HG02642 (cell line): ENCODE measurements around the gene ASB7.
A peak's percentile ranks its signal among the peaks of the same experiment; 100 is the strongest.

Experiments
- ATAC-seq: cut with Tn5 transposase; IDR thresholded peaks from one replicate; pipeline ENCODE4 v1.9.1; 2021; ENCODE audit warnings: mild to moderate bottlenecking; ENCODE audit not compliant: unreplicated experiment, poor library complexity

The ASB7 gene

DNA sequence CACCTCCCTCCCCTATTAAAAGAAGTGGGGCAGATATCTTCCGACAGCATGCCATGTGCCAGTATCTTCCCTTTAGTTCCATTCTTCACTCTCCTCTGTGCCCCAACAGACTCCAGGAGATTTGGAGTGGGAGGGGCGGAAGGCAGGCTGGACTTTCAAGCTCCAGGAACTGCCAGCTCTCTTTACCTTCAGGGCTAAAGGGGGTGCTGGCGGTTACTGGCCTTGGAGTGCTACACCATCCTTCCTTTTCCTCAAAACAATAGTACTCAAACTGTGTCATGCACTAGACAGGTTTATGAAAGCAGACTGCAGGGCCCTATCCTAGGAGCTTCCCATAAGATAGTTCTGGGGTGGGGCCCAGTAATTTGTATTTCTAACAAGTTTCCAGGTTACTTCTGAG lies 6.4 kb upstream of the ASB7 start:
- no peak for ATAC-seq

DNA sequence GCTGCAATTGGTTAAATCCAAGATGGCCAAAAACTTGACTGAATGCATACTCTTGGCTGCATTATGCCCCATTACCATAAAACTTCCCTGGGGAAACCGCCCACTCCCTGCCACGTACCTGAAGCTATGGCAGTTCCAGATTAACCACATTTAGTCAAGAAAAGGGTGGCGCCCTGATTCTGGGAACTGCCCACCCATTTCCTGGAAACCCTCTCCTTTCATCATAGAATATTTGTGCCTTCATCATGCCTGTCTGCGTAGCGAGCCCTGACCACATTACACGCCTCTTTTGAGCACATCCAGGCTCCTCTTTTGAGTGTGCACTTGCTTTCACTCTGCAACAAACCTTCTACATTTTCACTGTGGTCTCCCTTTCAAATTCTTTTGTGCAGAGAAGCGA lies 5.6 kb upstream of the ASB7 start:
- ATAC-seq, result peak; percentile 83

DNA sequence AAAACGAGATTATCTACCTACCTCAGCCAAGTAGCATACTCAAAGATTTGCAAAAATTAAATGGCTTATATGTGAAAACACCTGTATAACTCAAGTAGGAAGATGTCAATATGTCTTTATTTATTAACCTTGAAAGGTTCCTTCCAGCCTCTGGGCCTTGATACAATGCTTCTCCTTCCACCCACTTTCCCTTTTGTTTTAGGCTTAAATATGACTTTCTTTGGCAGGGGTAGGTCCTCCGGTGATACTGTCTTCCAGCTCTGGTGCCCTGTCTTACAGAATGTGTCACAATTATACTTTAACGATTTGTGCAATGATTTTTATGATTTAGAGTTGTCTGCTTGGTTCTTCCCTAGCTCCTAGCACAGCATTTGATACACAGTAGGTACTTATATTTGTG lies 4.5 kb upstream of the ASB7 start:
- no peak for ATAC-seq

- no peak for ATAC-seq
These were observed 3.7 kb upstream of the ASB7 start for GRCh38 chr15:100598655-100599054.

DNA sequence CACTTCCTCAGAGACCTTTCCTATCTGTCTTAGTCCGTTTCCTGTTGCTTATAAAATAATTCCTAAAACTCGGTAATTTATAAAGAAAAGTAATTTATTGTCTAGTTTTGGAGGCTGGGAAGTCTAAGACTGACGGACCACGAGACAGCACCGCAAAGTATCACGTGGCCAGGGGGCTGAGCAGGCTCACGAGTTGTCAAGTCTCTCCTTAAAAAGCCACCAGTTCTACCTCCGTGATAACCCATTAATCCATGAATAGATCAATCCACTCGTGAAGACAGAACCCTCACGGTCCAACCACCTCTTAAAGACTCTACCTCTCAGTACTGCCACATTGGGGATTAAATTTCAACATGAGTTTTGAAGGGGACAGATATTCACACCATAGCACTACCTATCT lies 1.2 kb upstream of the ASB7 start:
- no peak for ATAC-seq

DNA sequence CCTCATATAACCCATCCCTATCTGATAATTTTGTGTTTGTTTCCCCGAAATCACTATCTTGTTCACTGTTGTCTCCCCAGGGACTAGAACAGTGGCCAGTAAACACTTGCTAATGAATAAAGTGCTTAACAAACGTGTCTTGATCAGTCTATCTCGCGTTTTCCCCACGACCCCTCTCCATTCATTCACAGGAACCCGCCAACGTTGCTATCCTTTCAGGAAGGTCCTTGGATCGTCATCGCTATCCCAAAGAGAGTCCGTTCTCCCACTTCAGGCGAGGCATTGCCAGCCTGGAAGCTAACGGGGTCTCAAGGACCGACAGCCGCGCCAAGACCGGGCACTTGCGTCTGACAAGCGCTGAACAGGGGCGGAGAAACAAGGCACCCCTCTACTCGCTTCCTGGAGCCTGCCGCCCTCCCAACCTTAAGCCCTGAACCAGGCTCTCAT lies 749 bp upstream of the ASB7 start:
- peak; percentile 12 for ATAC-seq

- peak; percentile 36 for ATAC-seq
These were observed 519 bp downstream of the ASB7 start for GRCh38 chr15:100602823-100603393.

- no peak for ATAC-seq
These were observed 10.2 kb downstream of the ASB7 start for GRCh38 chr15:100612539-100612938.

GRCh38 chr15:100613208-100613607 lies 10.8 kb downstream of the ASB7 start:
- no peak for ATAC-seq

GRCh38 chr15:100614336-100614735 lies 11.9 kb downstream of the ASB7 start:
- ATAC-seq, result no peak

GRCh38 chr15:100614918-100615317 lies 12.5 kb downstream of the ASB7 start:
- no peak for ATAC-seq

GRCh38 chr15:100615801-100616200 lies 13.4 kb downstream of the ASB7 start:
- no peak for ATAC-seq

GRCh38 chr15:100616700-100617099 lies 14.3 kb downstream of the ASB7 start:
- ATAC-seq, result no peak

- no peak for ATAC-seq
These were observed 20.9 kb downstream of the ASB7 start for GRCh38 chr15:100623301-100623700.

DNA sequence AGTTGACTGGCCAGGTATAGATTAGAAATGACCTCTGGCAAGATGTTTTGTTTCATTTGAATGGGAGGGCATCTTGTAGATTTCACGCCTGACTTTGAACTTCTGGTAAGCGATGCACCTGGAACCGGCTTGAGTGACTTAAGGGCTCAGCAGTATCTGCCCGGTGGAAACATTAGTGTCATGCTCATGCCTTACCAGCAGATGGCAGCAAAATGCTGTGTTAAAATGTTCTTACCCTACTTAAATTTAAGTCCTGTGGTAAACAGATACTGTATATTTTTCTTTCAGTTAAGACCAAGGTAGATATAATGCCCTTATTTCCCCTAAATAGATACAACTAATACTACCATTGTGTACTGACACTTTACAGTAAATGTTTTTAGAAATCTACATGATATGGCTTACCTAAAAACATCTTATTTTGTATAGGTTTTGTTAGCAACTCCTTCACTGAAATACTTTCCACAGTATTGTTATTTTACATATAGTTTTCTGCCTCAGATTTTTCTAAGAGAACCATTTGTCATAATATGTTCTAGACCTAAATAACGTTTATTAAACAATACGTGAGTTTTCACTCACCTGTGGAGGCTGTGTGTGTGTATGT lies 25.5 kb downstream of the ASB7 start:
- peak; percentile 84 for ATAC-seq

- ATAC-seq, result no peak
These were observed 26.4 kb downstream of the ASB7 start for GRCh38 chr15:100628746-100629145.

DNA sequence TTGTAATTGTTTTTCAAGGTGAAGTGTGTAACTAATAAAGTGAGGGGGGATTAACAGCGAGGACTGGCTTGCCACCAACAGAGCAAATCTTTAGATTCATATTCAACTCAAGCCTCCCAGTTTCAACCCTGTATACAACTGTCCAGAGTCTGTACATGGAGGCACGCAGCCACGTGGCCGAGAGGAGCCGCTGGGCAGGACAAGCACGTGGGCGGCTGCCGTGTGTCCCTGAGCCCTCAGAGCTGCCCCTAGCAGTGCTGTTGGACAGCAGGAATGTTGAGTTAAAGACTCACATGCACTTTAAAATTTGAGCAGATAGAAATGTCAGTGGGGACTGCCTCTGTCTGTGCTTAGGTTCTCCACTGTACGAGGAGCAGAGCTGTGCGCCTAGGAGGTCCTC lies 29.4 kb downstream of the ASB7 start:
- no peak for ATAC-seq

GRCh38 chr15:100633763-100634075 lies 31.3 kb downstream of the ASB7 start:
- no peak for ATAC-seq

DNA sequence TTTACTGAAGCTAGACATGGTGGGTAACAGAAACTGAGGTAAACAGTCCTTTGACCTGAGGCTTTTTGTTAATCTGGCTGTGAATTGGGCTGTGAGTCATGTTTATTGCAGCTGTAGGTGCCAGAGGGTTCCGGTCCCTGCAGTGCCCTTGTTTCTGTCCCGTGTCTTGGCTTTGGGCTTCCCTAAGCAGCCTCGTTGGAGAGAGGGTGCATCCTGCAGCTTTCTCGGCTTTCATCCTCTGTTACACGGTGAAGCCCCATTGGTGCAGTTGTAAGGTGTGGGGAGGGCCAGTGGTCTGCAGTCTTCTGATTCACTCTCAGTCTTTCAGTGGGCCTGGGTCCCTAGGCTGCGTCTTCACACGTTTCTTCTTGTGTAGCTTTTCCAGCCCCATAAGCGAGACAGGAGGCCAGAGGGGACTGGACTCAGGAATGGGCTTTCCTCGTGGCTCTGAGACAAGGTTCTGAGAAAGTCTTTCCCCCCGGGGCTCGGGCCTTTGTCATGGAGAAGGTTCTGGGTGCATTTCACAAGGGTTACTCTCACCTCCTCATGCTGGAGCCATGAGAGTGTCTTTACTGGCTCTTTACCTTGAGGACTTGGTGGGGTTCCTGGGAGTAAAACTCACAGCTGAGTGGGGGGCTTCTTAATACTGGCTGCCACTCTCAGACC lies 33.1 kb downstream of the ASB7 start:
- no peak for ATAC-seq

DNA sequence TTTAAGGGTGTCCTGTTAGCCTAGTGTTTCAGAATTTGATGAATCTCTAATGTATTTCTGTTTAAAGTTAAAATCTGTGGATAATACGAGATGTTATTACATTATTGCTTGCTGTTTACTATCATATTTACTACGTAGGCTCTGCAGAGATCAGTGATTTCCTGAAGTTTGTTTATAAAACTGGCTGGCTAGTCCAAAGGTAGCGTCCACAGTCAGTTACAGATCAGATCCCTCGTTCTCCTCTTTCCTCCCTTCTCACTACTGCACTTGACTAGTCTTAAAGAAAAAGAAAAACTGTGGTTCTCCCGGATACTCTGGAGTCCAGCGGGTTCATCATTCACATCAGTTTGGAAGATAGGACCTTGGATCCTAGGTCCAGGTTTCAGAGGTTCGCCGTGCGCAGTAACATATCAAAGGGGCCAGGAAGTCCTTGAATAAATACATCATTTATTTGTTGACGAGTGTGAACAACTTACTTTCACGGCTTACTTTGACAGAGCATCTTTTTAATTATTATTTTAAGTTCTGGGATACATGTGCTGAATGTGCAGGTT lies 35.9 kb downstream of the ASB7 start:
- ATAC-seq, result no peak

DNA sequence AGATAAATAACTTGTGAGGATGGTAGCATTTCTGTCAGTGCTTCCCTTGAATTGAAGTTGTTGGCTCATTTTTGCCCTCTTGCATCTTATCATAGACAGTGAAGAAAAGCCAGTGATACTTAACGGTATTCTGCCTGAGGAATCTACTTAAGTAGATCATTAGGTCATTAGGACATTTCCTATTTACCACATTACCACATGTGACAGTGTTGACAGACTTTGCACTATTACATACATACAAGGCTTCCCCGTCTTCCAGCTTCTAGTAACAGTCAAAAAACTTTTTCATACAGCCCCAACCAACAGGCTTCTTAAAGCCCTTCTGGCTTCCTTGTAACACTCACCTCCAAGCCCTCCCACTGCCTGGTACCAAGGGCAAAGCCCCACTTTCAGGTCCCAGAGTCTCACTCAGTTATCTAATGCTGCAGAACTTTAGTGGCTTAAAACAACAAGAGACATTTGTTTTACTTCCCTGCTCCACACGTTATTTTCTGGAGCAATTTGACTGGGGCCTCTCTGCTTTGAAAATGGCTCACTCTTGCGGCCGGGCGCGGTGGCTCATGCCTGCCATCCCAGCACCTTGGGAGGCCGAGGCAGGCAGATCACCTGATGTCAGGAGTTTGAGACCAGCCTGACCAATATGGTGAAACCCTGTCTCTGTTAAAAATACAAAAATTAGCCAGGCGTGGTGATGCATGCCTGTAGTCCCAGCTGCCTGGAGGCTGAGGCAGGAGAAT lies 40.0 kb downstream of the ASB7 start:
- ATAC-seq, result no peak
